GM18499 (cell line): Measurements from ENCODE around the gene LRRC46.
A peak's percentile ranks its signal among the peaks of the same experiment; 100 is the strongest.

Source experiments
- ATAC-seq: cut with Tn5 transposase; IDR thresholded peaks from one replicate; pipeline ENCODE4 v1.9.1; 2021; ENCODE audit warnings: moderate number of reproducible peaks; ENCODE audit not compliant: insufficient read depth, unreplicated experiment

The LRRC46 gene

GRCh38 chr17:47831003-47831933 lies at the start of gene LRRC46, which contains the start of gene MRPL10:
TSS of gene LRRC46 (plus strand) at chr17:47831670. CDS start at chr17:47831990, 320 bp downstream.
TSS of gene MRPL10 (minus strand) at chr17:47831541. CDS start at chr17:47831511, 30 bp downstream.
- peak; percentile 58 for ATAC-seq

GRCh38 chr17:47785538-47786123 lies 45.8 kb upstream of the LRRC46 start:
- no peak for ATAC-seq

DNA sequence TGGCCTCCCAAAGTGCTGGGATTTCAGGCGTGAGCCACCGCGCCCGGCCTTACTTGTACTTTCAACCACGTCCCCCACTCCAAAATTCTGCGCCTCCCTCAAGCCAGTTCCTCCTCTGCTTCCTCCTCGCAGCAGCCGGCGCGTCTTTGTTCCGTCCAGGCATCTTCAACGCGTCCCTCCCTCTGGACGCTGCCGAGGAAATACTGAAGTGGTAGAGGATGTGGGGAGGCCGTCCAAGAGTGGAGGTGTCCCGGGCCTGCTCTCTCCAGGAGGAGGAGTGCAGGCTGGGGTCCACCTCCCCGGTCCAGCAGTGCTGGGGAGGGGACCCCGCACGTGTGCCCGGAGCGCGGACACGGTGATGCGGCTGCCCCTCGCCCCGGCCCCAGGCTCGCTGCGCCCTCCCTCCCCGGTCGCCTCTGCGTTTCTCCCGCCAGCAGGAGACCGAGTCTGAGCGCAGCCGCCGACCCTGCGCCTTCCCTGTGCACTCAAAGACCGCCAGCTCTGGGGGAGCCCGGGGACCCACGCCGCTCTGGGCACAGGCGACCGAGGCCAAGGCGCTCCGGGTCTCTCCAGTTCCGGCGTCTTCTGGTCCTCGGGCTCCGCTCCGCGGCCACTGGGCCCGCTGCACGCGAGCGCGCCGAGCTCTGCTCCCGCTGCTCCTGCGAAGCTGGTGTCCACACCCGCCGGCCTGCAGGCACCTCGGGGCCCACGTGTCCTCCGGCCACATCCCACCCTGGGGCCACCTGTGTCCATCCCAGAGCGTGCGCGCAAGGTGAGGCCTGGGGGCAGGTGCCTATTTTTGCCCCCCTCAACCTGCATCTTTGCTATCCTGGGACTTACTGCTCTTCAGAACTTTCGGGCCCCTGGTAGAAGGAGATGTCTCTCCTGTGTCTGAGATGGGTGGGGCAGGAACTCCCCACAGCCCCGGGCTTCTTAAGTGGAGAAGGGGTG lies 41.6 kb upstream of the LRRC46 start:
- ATAC-seq, result no peak

DNA sequence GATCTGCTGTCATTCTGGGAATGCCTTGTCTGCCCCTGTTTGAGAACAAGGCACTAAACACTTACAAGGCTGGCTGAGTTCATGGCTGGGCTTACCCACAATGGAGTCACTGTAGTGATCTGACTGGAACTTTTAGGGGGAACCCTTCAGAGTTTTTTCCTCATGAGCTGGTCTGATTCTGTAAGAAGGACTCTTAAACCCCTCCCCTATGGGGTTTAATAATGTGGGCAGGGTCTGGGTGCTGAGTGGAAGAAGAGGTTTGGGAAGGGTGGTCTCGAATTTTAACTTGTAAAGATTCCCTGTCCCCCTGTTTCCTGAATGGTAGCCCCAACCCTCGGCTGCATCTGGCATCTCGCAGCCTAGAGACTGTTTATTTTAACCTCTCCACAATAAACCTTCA lies 40.4 kb upstream of the LRRC46 start:
- ATAC-seq, result no peak

- no peak for ATAC-seq
Observed at GRCh38 chr17:47792457-47792856, 39.0 kb upstream of the LRRC46 start.

- no peak for ATAC-seq
Observed at GRCh38 chr17:47792979-47793378, 38.5 kb upstream of the LRRC46 start.

DNA sequence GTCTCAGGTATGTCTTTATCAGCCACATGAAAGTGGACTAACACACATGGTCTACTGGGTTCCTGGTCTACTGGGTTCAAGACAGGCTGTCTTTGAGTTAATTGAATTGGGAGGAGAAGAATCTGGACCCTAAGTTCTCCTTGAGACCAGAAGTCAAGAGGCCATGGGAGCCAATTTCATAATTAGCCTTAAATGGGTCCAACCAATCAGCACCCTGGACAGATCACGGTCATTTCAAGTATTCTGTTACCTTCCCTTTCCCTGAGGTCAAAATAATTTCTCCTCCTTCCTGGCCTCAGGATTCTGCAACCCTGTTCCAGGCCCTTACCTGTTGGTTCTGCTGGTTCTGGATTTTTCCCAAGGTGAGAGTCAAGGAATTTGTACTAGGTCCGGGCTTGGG lies 33.7 kb upstream of the LRRC46 start:
- ATAC-seq, result no peak

- no peak for ATAC-seq
Observed at GRCh38 chr17:47800686-47801085, 30.8 kb upstream of the LRRC46 start.

GRCh38 chr17:47801176-47801765 lies 30.2 kb upstream of the LRRC46 start:
- ATAC-seq, result no peak

- ATAC-seq, result no peak
Observed at GRCh38 chr17:47801906-47802305, 29.6 kb upstream of the LRRC46 start.

DNA sequence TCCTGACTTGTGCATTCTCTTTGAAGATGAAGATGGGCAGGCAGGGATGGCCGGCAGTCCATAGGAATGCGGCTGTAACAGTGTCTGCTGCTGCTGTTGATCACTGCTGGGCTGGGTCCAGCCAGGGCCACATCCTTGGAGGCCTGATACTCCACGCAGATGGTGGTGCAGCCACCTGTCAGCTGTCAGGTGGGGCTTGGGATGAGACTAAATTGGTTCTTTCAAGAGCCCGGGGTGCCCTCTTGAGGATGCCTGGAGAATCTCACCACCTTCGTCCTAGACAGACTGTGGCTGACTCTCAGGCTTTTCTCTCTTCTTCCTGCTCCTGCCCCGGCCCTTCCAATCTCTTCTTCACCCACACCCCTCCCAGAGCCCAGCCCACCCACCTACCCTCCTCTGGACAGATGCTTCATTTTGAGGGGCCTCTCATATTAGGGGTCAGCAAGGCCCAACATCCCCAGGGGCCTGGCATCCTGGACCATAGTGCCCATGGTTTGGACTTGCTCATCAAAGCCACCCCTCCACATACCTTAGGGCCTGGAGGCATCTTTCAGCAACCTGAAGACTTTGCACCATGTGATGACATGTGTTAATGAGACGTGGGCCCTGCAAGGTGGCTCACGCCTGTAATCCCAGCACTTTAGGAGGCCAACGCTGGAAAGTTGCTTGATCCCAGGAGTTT lies 29.0 kb upstream of the LRRC46 start:
- ATAC-seq, result no peak

DNA sequence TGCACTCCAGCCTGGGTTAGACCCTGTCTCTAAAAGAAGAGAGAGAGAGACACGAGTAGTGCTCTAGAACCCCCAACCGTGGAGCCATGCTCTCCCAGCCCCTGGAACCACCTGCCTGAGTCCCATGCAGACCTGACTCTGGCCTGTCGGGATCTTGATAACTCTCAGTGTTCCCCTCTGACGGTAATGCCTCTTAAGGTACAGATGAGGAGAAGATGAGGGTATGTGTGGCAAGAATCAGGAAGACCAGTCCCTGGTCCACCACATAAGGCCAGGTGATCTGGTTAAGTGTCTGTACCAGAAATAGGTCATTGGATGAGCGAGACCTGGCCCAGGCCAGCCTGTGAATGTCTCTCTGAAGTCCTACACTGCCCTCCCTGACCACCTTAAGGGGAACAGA lies 28.3 kb upstream of the LRRC46 start:
- no peak for ATAC-seq

DNA sequence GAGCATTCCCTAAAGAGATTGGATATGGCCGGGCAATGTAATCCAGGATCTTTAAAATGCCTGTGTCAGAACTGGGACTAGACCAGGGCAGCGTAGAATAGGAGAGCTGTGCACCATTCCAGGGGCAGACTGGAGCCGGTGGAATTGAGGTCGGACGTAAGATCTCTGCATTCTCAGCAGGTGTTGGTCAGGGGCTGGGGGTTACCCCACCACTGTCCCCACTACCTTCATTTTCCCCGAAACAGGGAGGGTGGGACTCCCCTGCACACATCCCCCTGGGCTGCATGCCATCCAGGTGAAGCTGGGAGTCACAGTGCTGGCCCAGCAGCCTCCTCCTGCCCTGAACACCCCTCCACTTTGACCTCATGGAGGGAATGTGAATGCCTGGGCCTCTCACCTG lies 27.7 kb upstream of the LRRC46 start:
- no peak for ATAC-seq

- no peak for ATAC-seq
Observed at GRCh38 chr17:47804461-47804860, 27.0 kb upstream of the LRRC46 start.

DNA sequence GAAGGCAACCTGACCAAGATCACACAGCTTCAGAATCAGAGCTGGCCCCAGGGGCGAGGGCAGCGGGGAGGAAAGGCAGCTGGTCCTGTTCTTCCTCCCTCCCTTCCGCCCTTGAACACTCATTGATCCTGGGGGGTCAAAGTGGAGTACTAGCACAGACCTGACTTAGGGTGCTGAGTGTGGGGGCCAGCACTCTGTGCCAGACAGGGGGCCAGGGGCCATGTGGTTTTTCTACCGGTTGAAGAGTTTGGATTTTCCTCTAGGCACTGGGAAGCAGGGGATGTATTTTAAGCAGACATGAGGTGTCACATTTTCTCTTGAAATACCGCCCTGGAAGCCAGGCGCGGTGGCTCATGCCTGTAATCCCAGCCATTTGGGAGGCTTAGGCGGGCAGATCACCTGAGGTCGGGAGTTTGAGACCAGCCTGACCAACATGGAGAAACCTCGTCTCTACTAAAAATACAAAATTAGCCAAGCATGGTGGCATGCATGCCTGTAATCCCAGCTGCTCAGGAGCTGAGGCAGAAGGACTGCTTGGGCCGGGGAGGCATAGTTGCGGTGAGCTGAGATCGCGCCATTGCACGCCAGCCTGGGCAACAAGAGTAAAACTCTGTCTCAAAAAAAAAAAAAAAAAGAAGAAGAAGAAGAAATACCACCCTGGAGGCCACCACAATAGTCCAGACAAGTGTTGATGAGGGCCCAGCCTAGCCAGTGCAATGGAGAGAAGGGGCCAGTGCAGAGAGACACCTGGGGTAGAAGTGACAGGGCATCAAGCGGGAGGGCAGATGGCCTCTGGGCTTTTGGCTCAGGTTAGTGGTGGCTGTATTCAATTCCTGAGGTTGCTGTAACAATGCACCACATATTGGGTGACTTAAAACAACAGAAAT lies 25.2 kb upstream of the LRRC46 start:
- no peak for ATAC-seq

DNA sequence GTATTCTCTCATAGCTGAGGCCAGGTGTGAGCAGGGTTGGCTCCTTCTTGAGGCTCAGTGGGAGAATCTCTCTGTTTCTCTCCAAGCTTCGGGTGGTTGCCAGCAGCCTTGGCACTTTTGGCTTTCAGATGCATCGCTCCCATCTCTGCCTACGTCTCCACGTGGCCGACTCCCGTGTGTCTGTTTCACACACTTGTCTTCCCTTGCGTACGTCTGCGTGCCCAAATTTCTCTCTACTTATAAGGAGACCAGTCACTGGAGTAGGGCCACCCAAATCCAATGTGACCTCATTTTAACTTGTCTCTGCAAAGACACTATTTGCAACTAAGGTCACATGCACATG lies 24.6 kb upstream of the LRRC46 start:
- no peak for ATAC-seq

GRCh38 chr17:47807421-47807820 lies 24.0 kb upstream of the LRRC46 start:
- ATAC-seq, result no peak

GRCh38 chr17:47808036-47808829 lies 23.2 kb upstream of the LRRC46 start:
- ATAC-seq, result no peak
